H1 (cell line): Measurements from ENCODE around the gene LCLAT1. TPM values are rescaled to one million over a fixed set of nuclear protein-coding genes. Genes with fewer than 3 reads are reported as not detected.

Experiments
- CBX5 ChIP-seq: fragments of 300-800, 300-1000 bp; sonication (generic); IDR thresholded peaks from 2 replicates; pipeline ENCODE4 v1.7.1; 2016; ENCODE audit warnings: antibody characterized with exemption, low read length, low read depth
- JUN ChIP-seq: IDR thresholded peaks from 2 replicates; pipeline ENCODE4 v1.6.1; 2011; ENCODE audit warnings: low read depth, mild to moderate bottlenecking, improper control_type of control experiment, low read length
- KDM4A ChIP-seq: IDR thresholded peaks from one replicate; pipeline ENCODE4 v1.7.1; 2012; ENCODE audit warnings: low read depth, mild to moderate bottlenecking, moderate library complexity, low read length, inconsistent platforms; ENCODE audit not compliant: severe bottlenecking
- POLR2A ChIP-seq, 2 experiments: IDR thresholded peaks; 1 replicate in 1 of 2; 2 replicates in 1 of 2; pipeline ENCODE4 v1.6.1; 2011; ENCODE audit warnings: low read depth in 2 of 2, low read length in 2 of 2, mild to moderate bottlenecking in 2 of 2; ENCODE audit errors: control extremely low read depth in 1 of 2
- RBBP5 ChIP-seq: IDR thresholded peaks from 2 replicates; pipeline ENCODE4 v1.7.1; 2012; ENCODE audit warnings: low read depth, mild to moderate bottlenecking, inconsistent platforms, low read length, moderate library complexity, borderline replicate concordance
- polyA plus RNA-seq, 7 experiments: library from polyadenylated mRNA; depleted of rRNA in 3 of 7; stranded (reverse) in 5 of 7; unstranded in 2 of 7; fragments of >200 nt in 5 of 7; fragments of 200-250 nt in 2 of 7; gene quantifications; 1 replicate in 5 of 7; 2 replicates in 1 of 7; 4 replicates in 1 of 7; pipeline versions ENCODE4 v1.2.1 to v1.2.3, GENCODE V29; 2011 to 2013; ENCODE audit warnings: missing spikeins in 2 of 7, mixed read lengths in 2 of 7
- total RNA-seq: library from RNA; stranded (reverse); fragmentation: NEBNext Ultra II Directional; extraction: Animal tissue kit (Norgen Biotek cat#: 25700); gene quantifications from 2 replicates; pipeline ENCODE4 v1.2.1, GENCODE V29; 2021

The LCLAT1 gene
- total and polyA plus RNA-seq, 2 of the 8 experiments (the other 6 are each of a cell fraction or from before 2014, with no cell fraction given) = 7.6 to 22.0 TPM

GRCh38 chr2:30655211-30655610 lies 208.2 kb downstream of the LCLAT1 start (continued):
- no peak for TF ChIP-seq KDM4A
- TF ChIP-seq JUN = no peak
- no peak for TF ChIP-seq POLR2A (IDR thresholded peaks at IDR 0.05; ENCODE audit: control extremely low read depth in 1 of 2, low read depth in 2 of 2, low read length in 2 of 2)
- no peak for TF ChIP-seq CBX5
- no peak for TF ChIP-seq RBBP5
